ENCODE data around the gene WDR82.

Gene WDR82

DNA sequence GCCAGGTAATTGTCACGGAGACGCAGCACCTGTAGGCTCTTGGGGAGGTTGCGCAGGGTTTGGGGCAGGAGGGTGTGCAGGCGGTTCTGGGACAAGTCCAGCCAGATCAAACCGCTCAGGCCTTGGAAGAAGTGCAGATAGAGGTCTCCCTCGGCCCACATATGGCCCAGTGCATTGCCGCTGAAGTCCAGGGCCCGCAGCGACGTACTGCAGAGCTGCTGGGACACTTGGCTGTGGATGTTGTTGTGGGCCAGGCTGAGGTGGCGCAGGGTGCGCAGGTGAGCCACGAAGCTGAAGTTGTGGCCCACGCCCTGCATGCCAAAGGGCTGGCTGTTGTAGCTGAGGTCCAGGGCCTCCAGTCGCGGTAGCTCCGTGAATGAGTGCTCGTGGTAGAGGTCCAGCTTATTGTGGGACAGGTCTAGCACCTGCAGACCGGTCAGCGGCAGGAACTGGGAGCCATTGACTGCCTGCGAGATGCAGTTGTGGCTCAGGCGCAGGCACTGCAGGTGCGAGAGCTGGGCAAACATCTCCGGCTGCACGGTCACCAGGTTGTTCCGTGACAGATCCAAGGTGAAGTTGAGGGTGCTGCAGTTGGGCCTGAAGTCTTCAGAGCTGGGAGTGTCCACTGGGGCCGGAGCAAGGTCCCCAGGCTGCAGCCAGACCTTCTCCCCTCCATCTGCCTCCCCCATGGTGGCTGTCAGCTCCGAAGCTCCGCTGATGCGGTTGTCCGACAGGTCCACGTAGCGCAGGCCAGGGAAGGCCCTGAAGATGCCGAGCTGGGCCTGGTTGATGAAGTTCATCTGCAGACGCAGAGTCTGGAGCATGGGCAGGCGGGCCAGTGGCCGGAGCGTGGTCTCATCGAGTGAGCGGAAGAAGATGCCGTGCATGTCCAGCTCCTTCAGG lies 55.9 kb downstream of the WDR82 start:
- no peak for DNase-seq (ENCODE audit: low read depth)

DNA sequence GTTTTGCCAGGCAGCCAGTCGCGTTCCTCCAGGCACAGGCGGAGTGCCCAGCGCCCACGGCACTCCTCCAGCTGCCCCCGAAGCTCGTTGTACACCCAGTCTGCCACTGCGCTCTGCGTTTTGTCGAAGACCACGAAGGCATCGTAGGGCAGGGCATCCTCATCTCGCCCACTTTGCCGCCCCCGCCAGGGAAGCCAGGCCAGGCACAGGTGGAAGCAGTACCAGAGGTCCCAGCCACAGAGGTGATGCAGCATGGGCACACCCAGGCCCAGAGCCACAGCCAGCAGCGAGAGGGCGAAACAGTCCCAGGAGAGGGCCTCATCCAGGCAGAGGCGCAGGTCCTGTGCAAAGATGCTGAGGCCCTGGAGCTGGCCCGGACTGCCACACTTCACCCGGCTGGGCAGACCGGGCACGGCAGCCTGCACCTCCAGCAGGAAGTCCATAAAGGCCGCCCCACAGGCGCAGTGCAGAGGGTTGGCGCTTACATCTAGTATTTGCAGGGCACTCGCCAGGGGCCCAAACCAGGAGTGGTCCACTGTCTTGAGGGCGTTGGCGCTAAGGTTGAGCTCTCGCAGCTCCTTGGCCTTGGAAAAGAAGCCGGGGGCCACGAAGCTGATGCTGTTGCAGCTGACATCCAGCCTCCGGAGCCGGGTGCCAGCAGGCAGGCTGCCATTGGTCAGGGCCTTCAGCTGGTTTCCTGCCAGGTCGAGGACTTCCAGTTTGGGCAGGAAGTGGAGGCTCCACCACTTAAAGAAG lies 56.7 kb downstream of the WDR82 start:
- no peak for DNase-seq (ENCODE audit: low read depth)

DNA sequence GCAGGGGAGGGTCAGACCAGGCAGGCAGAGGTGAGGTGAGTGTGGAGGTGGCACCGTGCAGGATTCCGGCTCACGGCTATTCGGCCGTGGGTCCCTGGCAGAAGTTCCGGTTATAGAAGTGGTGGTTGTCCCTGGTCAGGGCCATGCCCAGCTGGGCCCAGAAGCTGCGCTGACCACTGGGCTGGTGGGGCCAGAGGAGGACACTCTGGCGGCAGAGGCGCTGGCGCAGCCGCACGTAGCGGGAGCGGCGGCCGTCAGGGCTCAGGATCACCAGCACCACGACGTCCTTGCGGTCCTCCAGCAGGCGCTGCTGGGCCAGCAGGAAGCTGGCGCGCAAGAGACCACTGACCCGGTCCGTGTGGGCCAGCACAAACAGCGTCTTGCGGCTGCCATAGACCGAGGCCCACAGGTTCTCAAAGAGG lies 57.3 kb downstream of the WDR82 start:
- no peak for DNase-seq (ENCODE audit: low read depth)

DNA sequence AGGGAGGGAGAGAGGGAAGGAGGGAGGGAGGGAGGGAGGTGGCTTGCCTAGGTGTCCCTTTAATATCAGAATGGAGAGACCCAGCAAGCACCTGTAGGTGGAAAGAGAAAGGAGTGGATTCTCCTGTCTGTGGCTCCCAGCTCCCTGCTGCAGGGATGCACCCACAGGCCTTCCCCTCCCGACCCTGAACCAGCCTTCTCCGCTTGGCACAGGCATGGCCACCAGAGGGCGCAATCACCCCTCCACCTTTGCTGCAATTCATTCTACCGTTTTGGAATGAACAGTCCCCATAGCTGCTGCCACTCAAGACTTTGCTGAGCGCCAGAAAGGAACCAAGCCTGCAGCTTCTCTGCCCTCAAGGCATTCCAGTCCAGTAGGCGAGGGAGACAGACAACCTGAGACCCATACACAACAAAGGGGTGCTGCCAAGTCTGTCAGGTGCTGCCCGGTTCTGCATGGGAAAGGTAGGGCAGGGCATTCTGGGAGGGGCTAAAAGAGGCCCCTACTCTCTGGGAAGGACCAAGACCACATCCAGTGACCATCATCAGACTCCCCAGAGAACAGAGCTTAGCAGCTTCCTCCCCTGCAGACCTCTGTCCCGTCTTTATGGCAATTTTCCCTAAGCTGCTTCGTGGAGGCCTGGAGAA lies 57.9 kb downstream of the WDR82 start:
- DNase-seq (ENCODE audit: low read depth): peak; percentile 77

DNA sequence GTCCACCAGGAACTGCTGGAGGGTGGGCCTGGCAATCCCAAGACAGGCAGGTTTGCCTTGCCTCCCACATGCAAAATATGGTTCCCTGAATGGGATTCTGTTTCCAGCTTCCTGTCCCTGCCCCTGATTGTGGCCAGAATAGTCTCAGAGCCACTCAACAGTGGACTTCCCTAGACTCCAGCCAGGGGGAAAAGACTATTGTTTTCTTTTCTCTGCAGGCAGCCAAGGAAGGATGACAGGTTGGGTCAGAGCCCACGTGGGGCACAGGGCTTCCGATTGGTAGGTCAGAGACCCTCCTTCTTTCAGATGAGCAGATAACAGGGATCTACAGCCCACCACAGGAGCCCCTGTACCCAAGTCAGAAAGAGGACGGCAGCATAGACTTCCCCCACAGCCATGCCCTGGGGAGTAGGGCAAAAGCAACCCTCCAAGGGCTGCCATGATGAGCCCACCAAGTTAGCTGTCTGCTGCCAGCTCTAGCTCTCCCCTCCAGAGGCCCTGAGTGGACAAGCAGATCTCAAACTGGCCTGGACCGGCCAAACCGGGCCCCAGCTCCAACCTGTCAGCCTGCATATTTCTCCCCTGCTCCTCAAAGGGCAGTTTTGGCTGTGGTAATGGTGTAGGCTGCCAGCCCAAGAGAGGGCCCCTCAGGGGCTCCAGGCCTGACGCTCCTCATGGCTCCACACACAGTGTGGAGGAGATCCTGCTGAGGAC lies 59.4 kb downstream of the WDR82 start:
- DNase-seq (ENCODE audit: low read depth): no peak

DNA sequence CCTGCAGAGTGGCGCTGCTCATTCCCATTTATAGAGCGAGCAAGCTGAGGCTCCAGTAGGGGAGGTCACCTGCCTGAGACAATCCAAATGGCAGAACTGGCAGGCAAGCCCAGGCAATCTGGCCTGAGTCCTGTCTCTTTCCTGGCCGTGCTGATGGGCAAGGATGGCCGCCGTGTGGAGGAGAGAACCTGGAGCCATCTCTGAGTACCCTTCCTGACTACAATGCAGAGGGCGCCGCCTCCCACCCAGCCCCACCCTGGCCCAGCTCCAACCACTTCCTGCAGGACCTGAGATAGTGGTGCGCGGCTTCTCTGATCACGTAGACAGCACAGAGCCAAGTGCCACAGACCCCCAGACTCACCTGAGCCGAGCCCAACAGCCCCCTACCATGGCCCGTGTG lies 60.0 kb downstream of the WDR82 start:
- DNase-seq (ENCODE audit: low read depth): no peak

DNA sequence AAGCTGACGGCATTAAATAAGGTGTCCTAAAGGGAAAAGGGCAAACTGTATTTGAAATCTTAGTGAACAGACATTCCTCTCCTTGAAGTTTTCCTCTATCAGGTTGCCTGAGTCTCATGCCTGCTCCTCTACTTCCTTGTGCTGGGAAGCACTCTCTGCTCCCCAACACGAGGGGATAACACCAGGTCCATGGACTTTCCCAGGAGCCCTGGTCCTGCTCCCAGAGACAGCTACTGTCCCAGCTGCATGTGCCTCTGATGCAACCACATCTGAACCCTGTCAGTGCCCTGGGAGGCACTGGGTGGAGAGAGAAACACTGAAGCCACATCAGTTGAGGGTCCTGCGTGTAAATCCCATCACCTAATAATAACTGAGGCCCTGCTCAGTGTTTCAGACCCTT lies 60.4 kb downstream of the WDR82 start:
- no peak for DNase-seq (ENCODE audit: low read depth)

DNA sequence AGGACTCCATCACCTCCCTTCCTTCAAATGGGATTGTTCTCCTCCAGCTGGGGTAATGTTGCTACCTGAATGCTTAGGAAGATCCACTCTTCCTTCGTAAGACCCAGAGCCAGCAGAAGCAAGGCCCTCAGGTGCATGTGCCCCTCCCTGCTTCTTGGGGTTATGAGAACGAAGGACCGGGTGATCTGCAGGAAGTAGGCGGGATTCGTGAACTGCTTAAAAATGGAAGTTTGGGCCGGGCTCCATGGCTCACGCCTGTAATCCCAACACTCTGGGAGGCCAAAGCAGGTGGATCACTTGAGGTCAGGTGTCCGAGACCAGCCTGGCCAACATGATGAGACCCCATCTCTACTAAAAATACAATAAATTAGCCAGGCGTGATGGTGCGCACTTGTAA lies 61.0 kb downstream of the WDR82 start:
- no peak for DNase-seq (ENCODE audit: low read depth)

DNA sequence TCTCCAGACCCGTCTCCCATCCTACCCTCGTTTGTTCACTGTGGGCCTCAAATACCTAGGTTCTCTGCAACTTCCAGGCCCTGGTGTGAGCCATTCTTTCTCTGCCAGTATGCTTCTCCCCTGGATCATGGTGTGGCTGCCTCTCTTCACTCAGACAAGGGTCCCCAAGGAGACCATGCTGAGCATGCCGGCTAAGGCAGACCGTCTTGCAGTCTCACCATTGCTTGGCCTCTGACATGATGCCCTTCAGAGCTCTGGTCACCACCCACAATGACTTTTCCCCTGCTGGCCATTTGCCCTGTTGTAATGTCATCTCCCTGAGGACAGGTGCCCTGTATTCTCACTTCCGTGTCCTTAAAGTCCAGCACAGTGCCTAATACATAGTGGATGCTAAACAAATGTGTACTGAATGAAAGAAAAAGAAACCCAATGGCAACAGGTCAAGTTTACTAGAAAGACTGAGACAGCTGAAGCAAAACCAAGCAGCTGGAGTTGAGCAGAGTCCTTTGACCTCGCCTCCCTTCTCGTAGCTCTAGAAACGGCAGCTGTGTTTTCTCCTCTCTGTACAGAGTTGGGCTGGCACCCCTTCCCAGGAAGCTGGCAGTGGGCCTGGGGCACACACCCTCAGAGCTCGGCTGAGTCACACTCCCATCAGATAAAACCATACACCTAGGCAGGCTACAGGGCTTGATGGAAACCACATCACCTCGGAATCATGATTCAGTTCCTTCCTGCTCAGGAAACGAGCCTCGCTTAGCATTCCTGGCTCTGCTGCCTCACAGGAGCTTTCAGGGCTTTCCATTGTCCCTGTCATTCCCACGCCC lies 61.7 kb downstream of the WDR82 start:
- peak; percentile 60 for DNase-seq (ENCODE audit: low read depth)

DNA sequence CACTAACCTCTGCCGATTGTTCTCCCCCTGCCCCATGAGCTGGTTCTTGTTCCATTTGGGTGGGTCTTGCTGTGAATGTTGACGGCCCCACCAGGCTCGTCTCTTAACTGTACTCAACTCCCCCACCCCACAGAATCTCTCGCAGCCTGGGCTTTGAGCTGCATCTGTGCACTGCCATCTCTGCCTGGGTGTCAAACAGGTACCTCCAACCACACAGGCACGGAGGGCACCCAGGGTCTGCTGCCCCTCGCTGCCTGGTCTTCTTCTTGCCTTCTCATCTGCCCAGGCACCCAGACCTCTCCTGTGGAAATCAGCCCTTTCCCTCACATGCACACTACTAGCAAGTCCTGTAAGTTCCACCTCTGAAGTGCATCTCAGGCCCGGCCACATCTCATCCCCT lies 63.1 kb downstream of the WDR82 start:
- no peak for DNase-seq (ENCODE audit: low read depth)

DNA sequence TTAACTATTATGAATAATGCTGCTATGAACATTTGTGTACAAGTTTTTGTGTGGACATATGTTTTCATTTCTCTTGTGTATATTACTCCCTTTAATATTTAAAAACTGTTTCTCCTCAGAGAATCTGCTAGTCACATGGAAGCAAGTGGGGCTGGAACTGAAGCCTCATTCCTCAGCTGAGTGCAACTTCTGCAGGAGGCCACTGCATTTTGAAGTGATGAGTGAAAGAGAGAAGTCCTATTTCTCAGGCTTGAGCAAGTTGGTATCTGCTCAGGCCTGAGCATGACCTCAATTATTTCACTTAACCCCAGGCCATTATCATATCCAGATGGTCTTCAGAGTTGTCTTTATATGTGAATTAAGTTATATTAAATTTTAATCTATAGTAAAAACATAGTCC lies 64.5 kb downstream of the WDR82 start:
- DNase-seq (ENCODE audit: low read depth): no peak

DNA sequence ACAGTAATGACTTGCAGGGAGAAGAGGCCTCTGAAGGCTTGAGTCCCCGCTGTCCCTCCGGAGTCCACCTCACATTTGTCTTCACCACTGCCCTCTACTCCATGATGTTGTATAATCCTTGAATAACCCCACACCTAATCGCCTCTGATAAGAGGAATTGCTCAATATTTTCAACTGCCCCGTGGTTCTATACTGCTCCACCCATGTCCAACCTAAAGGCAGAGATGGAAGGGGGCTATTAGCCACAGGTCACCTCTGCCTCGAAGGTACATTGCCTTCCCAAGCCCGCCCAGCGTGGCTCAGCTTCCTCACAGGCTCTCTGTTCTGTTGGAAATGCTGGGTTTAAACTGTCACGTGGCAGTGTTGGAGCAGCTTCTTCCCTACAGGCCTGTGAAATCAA lies 65.4 kb downstream of the WDR82 start:
- DNase-seq (ENCODE audit: low read depth): no peak

DNA sequence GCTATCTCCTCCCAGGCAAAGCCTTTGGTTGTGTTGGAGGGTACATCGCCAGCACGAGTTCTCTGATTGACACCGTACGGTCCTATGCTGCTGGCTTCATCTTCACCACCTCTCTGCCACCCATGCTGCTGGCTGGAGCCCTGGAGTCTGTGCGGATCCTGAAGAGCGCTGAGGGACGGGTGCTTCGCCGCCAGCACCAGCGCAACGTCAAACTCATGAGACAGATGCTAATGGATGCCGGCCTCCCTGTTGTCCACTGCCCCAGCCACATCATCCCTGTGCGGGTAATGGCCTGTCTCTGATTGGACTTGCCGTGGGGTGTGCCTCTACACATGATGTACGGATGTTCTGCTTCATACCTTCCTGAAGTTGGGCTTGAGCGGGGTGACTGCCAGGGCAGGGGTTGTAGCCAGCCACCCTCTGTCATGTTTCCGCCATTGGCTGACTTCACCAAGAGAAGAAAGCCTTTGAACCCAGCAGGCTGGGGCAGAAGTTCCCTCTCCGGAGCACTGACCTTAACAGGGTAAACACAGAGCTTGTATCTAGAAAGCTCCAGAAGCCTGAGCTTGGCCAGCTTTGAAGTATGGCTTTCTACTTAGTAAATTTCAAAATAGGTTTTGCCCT lies 67.1 kb downstream of the WDR82 start:
- DNase-seq (ENCODE audit: low read depth): no peak

DNA sequence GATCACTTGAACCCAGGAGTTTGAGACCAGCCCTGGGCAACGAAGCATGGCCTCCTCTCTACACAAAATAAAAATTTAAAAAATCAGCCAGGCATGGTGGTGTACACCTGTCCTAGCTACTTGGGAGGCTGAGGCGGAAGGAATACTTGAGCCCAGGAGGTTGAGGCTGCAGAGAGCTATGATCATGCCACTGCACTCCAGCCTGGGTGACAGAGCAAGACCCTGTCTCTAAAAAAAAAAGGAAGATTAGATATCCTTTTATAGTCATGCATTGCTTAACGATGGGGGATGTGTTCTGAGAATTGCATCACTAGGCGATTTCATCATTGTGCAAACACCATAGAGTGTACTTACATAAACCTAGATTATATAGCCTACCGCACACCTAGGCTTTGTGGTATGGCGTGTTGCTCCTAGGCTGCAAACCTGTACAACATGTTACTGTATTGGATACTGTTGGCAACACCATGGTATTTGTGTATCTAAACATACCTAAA lies 67.9 kb downstream of the WDR82 start:
- DNase-seq (ENCODE audit: low read depth): no peak

DNA sequence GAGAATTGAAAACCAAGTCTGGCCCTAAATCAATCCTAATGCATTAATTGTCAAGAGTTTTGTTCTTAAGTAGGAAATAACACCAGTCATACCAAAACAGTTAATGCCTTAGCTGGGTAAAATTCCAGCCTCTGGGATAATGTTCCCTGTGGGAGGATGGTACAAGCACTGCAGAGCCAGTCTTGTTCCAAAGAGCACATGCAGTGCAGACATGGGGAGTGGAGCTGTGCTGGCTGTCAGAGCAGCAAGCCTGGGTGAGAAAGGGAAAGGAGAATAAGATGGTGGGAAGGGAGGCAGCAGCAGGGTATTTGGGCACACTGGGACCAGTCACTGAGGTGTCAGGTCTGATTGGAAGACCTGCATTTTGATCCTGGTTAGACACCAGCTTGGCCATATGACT lies 68.4 kb downstream of the WDR82 start:
- DNase-seq (ENCODE audit: low read depth): no peak

DNA sequence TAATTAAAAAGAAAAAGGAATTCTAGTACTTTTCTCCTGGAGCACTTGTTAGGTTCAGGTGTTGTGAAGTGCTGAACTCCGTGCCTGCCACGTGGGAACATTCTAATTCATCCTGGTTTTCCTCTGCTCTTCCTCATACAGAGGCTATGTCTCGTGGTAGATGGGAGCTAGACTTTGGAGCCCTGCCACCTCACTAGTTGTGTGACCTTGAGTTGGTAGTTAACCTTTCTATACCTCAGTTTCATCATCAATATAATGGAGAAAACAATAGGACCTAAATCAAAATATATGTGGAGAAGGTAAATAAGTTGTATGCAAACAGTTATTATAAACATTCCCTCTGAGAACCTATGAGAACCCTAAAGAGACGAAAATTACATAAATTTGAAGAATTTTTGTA lies 69.9 kb downstream of the WDR82 start:
- no peak for DNase-seq (ENCODE audit: low read depth)

DNA sequence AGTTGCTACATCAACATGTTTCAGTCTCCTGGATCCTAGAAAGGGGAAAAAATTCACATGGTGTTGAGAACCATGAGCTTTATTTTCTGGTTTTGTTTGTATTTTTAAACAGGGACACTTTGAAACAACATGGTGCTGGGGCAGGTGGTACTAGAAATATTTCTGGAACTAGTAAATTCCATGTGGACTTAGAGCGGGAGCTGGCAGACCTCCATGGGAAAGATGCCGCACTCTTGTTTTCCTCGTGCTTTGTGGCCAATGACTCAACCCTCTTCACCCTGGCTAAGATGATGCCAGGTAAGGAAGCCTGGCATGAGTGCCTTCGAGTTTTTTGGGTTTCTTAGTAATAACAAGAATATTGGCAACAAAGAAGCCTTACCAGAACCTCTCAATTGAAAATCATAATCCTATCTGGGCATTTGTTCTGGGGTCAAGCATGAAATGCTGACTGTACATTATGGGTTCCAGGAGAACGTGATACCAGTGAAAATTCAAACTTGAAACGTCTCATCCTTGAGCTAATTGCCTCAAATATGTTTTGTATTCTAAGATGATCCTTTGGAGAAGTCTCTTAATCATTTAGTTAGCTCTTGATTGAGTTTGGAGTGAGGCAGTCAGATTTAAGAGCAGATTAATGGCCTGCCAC lies 72.6 kb downstream of the WDR82 start:
- DNase-seq (ENCODE audit: low read depth): no peak

All from stimulated activated CD4-positive, alpha-beta T cell treated with anti-CD3 and anti-CD28 coated beads, Interleukin-2, amount 100 ng/mL, for 4 hours (primary cell).